Heart right ventricle (tissue), 16 donors: ENCODE results near the gene CNTLN. TPM values are rescaled to one million over a fixed set of nuclear protein-coding genes. Genes with fewer than 3 reads are reported as not detected.
"Not testable (repeated sequence)": the region's sequence is repeated elsewhere in the genome, so short reads cannot be mapped to it uniquely, and the experiment has no call there.

Source experiments
- ATAC-seq, 8 donors: fragments of 200-7000 bp; cut with Tn5 transposase; one replicate each; pipeline ENCODE4 v1.9.1; 2020; ENCODE audit warnings: mild to moderate bottlenecking in 8 of 8, moderate library complexity in 8 of 8, moderate number of reproducible peaks in 1 of 8
- DNase-seq, 2 donors: peaks; one replicate each; pipeline ENCODE4 v3.0.0-alpha.2; 2020
- H3K27ac ChIP-seq, 10 donors: fragments of 200-600 bp; sonication (generic) in 2 of 10; one replicate each; pipeline versions ENCODE4 v1.5.0 to v1.8.0; 2020 to 2022; ENCODE audit warnings: mild to moderate bottlenecking in 3 of 10
- H3K27me3 ChIP-seq, 7 donors: fragments of 200-600 bp; one replicate each; pipeline ENCODE4 v1.8.0; 2021 to 2022; ENCODE audit warnings: mild to moderate bottlenecking in 2 of 7
- H3K36me3 ChIP-seq, 9 donors: fragments of 200-600 bp; sonication (generic) in 1 of 9; one replicate each; pipeline versions ENCODE4 v1.5.0 to v1.8.0; 2020 to 2022; ENCODE audit warnings: mild to moderate bottlenecking in 2 of 9
- H3K4me1 ChIP-seq, 9 donors: fragments of 200-600 bp; sonication (generic) in 1 of 9; one replicate each; pipeline versions ENCODE4 v1.5.0 to v1.8.0; 2020 to 2022; ENCODE audit warnings: mild to moderate bottlenecking in 4 of 9
- H3K4me3 ChIP-seq, 10 donors: fragments of 200-600 bp; sonication (generic) in 2 of 10; one replicate each; pipeline versions ENCODE4 v1.5.0 to v1.8.0; 2020 to 2022; ENCODE audit warnings: mild to moderate bottlenecking in 7 of 10, moderate library complexity in 2 of 10
- H3K9me3 ChIP-seq, 11 donors: fragments of 200-600 bp in 10 of 11; sonication (generic) in 2 of 11; one replicate each; pipeline versions ENCODE4 v1.5.0 to v1.8.0; 2013 to 2022; ENCODE audit warnings: mild to moderate bottlenecking in 2 of 11, control low read depth in 1 of 11, moderate library complexity in 1 of 11
- WGBS, 2 donors: extraction: QIAGEN DNeasy Blood & Tissue Kit; methylation state at CpG; one replicate each; pipeline ENCODE4 v1.1.7; 2013; ENCODE audit warnings: inconsistent platforms in 1 of 2; 5-methylcytosine and 5-hydroxymethylcytosine counted together
- intact Hi-C, 10 donors: fragments of 100-400 bp; cut with DNase I; formaldehyde crosslinking; loops; one replicate each; pipeline versions ENCODE4 v1.11.1 to v1.14.2; 2022
- polyA plus RNA-seq, 2 donors: library from polyadenylated mRNA; stranded (reverse); fragments of 200-250 nt; gene quantifications; one replicate each; pipeline ENCODE4 v1.2.3, GENCODE V29; 2013
- total RNA-seq, 10 donors: library from RNA; stranded (reverse); fragmentation: NEBNext Ultra II Directional in 3 of 10; extraction: Animal tissue kit (Norgen Biotek cat#: 25700) in 3 of 10; gene quantifications; one replicate each; pipeline versions ENCODE4 v1.2.1 to v1.2.4, GENCODE V29; 2021 to 2023
- TF ChIP-seq, protein P1 (sequence below), 9 donors: fragments of 200-600 bp; sonication (generic) in 2 of 9; IDR thresholded peaks; one replicate each; pipeline versions ENCODE4 v1.5.0 to v1.8.0; 2021 to 2022; ENCODE audit warnings: antibody characterized with exemption in 9 of 9, mild to moderate bottlenecking in 5 of 9, moderate library complexity in 1 of 9
- donor health status: Arrhythmogenic right ventricular cardiomyopathy.
- donor health status: ischemic (EF 13 %, LVEDD 7.1; RV severe dilation, severe dysfunction).
- donor health status: healthy with polysubstance abuse.
- donor health status: DM: no; HTN: yes; CAD: no.
- donor health status: DM: no; HTN: no; CAD: no.
- donor health status: ischemic (EF 25% LVEDD 6.9; RV normal size, moderate dysfunction).
- donor health status: ischemic (EF 25% LVEDD 5.7; RV mildly dilated, moderate dysfunction).
- donor health status: healthy.
- donor health status: DM: yes; HTN: yes; CAD: no.
- donor health status: Ischemic cardiomyopathy.
- donor health status: ischemic (EF 35%, LVEDD 5.7; RV mildly dilated, moderate dysfunction).
- donor health status: nonischemic (EF 11% LVEDD 7.7; RV severe dilation, severe dysfunction).
- donor health status: DM: yes; HTN: yes; CAD: no.
- donor health status: PGD.
- donor health status: ischemic (EF 29% LVEDD 5.4; RV normal size, mild dysfunction).
- donor health status: nonischemic (EF 23%, LVEDD 6.1; RV moderate dilation, normal function).

CNTLN gene
- total and polyA plus RNA-seq, 12 donors, result 1.5 to 3.6 (median 2.2) TPM

DNA sequence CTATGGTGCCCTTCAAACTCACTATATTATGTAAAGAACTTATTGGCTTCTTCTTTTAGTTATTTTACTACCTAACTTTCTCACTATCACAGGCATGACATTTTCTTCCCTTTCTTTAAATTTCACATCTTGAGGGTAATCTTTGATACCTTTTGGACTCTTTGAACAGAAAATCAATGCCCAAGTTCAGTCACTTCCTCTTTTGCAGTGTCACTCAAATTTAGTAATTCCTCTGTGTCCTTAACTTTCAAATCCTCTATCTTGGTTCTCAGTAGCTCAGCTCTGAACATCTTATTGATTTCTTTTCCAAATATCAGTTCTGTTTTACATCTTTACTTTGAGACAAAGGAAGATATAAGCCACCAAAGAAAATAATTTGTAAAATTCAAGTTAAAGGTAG is 25.5 kb downstream of the CNTLN start:
- Histone ChIP-seq H3K4me3 (no peak overlapping the region), H3K9me3 (peaks cover 0 to 8% (median 0%) of the 10 kb centered on the region in 11 donors), H3K27ac (no peak overlapping the region), H3K36me3 (peaks cover 0 to 25% (median 0%) of the 10 kb centered on the region in 9 donors), H3K4me1 (no peaks in the 10 kb centered on the region), H3K27me3 (no peaks in the 10 kb centered on the region)
- ATAC-seq (no peak), DNase-seq (no peak)
- intact Hi-C loops, result no loop called here
- TF ChIP-seq, protein P1, sequence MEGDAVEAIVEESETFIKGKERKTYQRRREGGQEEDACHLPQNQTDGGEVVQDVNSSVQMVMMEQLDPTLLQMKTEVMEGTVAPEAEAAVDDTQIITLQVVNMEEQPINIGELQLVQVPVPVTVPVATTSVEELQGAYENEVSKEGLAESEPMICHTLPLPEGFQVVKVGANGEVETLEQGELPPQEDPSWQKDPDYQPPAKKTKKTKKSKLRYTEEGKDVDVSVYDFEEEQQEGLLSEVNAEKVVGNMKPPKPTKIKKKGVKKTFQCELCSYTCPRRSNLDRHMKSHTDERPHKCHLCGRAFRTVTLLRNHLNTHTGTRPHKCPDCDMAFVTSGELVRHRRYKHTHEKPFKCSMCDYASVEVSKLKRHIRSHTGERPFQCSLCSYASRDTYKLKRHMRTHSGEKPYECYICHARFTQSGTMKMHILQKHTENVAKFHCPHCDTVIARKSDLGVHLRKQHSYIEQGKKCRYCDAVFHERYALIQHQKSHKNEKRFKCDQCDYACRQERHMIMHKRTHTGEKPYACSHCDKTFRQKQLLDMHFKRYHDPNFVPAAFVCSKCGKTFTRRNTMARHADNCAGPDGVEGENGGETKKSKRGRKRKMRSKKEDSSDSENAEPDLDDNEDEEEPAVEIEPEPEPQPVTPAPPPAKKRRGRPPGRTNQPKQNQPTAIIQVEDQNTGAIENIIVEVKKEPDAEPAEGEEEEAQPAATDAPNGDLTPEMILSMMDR (IDR thresholded peaks at IDR 0.05), result no peak

DNA sequence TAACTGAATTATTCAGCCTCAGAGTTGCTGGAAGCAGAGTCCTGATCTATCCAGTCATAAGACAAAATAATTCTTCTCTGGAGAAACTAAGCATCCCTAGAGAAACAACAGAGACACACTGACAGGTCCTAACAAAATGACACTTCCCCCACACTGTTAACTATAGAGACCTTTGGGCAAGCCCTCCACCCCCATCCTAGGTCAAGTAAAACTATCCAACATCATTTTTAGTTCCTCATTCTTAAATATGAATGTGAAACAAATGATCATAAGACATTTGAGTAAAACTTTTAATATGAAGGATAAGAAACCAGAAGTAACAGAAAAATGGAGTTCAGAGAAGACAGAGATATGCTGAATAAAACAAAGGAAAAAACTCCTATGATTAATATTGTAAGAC is 30.9 kb downstream of the CNTLN start:
- peaks cover 0 to 25% (median 10%) of the 10 kb centered on the region in 11 donors for H3K9me3 ChIP-seq
- ATAC-seq, result no peak

DNA sequence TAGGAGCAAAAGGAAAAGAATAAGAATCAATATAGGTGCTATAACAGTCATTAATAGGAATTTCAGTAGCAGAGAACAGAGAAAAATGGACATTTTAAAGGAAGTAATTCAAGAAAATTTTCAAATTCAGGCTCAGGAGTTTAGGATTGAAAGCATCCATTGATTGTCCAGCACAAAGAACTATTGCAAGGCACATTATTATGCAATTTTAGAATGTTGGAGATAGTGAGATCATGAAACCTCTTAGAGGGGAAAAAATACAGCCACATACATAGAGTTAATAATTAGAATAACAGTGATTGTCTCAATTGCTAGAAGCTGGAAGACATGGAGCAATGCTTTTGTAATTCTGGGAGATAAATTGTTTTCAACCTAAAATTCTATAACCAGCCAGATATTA is 31.5 kb downstream of the CNTLN start:
- intact Hi-C loops, result no loop called here
- peaks cover 0 to 25% (median 10%) of the 10 kb centered on the region in 11 donors for H3K9me3 ChIP-seq
- H3K4me1 ChIP-seq, result no peaks in the 10 kb centered on the region
- TF ChIP-seq, protein P1 (IDR thresholded peaks at IDR 0.05), result no peak
- H3K4me3 ChIP-seq, result no peak overlapping the region
- DNase-seq (no peak), ATAC-seq (no peak)
- no peak overlapping the region for H3K27ac ChIP-seq
- peaks cover 0 to 8% (median 0%) of the 10 kb centered on the region in 9 donors for H3K36me3 ChIP-seq
- H3K27me3 ChIP-seq, result no peaks in the 10 kb centered on the region

More for the DNA sequence above, 30.9 kb downstream of the CNTLN start:
- Histone ChIP-seq H3K27ac (no peak overlapping the region), H3K36me3 (peaks cover 0 to 8% (median 0%) of the 10 kb centered on the region in 9 donors), H3K4me1 (no peaks in the 10 kb centered on the region), H3K27me3 (no peaks in the 10 kb centered on the region), H3K4me3 (no peak overlapping the region)
- intact Hi-C loops, result no loop called here
- TF ChIP-seq, protein P1 (IDR thresholded peaks at IDR 0.05), result no peak
- no peak for DNase-seq

DNA sequence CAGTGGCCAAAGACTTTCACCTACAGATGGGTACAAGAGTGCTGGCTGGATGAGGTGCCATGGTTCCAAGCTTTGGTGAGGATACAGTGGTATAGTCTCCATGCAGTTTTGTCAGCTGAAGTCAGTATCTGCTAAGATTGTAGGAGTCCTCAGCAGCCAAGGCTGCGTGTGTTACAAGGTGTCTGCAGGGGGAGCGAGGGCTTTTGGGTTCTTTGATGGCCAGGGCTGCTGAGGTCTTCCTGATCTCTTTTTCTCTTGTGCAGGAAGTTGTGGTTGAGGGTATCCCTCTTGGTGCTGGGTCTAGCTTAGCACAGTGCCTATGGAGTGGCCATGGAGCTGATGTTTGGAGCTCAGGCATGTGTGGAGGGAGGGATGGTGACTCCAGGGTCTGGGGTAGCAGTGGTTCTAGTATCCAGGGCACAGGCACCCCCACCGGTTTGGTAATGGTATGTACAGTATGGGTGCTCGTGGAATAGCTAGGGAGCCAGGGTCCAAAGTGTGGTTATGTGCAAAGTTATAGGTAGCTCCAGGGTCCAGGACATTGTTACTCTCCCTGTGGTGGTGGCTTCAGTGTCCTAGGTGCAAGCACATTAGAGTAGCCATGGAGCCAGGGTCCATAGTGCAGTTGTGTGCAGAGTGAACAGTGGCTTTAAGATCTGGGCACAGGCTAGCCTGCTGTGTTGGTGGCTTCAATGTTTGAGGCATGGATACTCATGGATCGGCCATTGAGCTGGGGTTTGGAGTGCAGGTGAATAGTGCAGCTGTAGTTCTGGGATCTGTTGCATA is 36.7 kb downstream of the CNTLN start:
- WGBS, 2 donors, result 84 to 97% methylated on average over 5 of the region's 5 CpGs
- no peak for ATAC-seq

DNA sequence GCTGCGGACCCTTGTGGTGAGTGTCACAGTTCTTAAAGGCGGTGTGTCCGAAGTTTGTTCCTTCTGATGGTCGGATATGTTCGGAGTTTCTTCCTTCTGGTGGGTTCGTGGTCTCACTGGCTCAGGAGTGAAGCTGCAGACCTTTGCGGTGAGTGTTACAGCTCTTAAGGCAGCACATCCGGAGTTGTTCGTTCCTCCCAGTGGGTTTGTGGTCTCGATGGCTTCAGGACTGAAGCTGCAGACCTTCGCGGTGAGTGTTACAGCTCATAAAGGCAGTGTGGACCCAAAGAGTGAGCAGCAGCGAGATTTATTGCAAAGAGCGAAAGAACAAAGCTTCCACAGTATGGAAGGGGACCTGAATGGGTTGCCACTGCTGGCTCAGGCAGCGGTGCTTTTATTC is 42.7 kb downstream of the CNTLN start:
- H3K4me1 ChIP-seq, ATAC-seq, H3K36me3 ChIP-seq, H3K27me3 ChIP-seq, H3K27ac ChIP-seq, H3K4me3 ChIP-seq, DNase-seq, H3K9me3 ChIP-seq, intact Hi-C loops: not testable (repeated sequence)
- 98% methylated on average over 15 of the region's 15 CpGs for WGBS, 2 donors

More for the DNA sequence above, 36.7 kb downstream of the CNTLN start:
- no peak for DNase-seq
- H3K27me3 ChIP-seq, result no peaks in the 10 kb centered on the region
- H3K27ac ChIP-seq, result no peak overlapping the region
- H3K9me3 ChIP-seq, result peaks cover 0 to 25% (median 10%) of the 10 kb centered on the region in 11 donors
- no peaks in the 10 kb centered on the region for H3K4me1 ChIP-seq
- intact Hi-C loops, result no loop called here
- H3K4me3 ChIP-seq, result no peak overlapping the region
- peaks cover 0 to 8% (median 0%) of the 10 kb centered on the region in 9 donors for H3K36me3 ChIP-seq
- TF ChIP-seq, protein P1 (IDR thresholded peaks at IDR 0.05), result no peak
